LNCAP (cell line): Measurements from ENCODE around the gene LIN9.

Source experiments
- CTCF ChIP-seq: fragments of 450-650 bp; IDR thresholded peaks from 2 replicates; pipeline ENCODE4 v1.5.1; 2017; ENCODE audit warnings: mild to moderate bottlenecking

Gene LIN9

GRCh38 chr1:226349801-226350518, 41.0 kb upstream of the LIN9 start:
- TF ChIP-seq CTCF = no peak

- no peak for TF ChIP-seq CTCF
Measured at GRCh38 chr1:226349081-226349480, 40.1 kb upstream of the LIN9 start.

- no peak for TF ChIP-seq CTCF
Measured at GRCh38 chr1:226344441-226345259, 35.7 kb upstream of the LIN9 start.

DNA sequence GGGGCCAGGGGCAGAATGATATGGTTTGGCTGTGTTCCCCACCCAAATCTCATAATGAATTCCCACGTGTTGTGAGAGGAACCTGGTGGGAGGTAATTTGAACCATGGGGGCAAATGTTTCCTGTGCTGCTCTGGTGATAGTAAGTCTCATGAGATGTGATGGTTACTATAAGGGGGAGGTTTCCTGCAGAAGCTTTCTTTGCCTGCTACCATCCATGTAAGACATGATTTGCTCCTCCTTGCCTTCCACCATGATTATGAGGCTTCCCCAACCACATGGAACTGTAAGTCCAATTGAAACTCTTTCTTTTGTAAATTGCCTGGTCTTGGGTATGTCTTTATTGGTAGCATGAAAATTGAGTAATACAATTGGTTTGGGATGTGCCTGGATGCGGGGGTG, 33.7 kb upstream of the LIN9 start:
- TF ChIP-seq CTCF = no peak

DNA sequence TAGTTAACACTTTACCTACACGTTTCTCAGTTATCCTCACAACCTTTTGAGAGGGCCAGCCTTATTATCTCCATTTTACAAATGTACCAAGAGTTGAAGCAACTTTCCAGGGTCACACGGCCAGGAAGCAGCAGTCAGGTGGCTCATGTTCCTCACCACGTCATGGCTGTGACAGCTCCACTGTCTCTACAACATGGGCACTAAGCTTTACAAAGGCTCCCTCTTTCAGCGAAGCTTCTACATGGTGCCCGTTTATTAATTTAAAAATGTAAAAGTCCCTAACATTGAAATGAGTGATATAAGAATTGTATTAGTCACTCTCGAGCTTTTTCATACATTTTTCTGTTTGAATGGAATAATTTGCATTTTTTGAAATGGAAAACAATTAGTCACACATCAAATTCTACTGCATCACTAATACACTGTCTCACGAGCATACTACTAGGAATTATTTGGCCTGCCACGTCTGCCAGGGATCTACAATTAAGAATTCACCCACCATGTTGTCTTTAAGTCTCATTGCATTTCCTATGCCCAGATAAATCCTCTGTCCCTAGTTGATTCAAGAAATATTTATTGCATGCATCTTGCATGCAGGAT, 28.4 kb upstream of the LIN9 start:
- TF ChIP-seq CTCF = no peak

GRCh38 chr1:226335661-226336060, 26.7 kb upstream of the LIN9 start:
- TF ChIP-seq CTCF = no peak

DNA sequence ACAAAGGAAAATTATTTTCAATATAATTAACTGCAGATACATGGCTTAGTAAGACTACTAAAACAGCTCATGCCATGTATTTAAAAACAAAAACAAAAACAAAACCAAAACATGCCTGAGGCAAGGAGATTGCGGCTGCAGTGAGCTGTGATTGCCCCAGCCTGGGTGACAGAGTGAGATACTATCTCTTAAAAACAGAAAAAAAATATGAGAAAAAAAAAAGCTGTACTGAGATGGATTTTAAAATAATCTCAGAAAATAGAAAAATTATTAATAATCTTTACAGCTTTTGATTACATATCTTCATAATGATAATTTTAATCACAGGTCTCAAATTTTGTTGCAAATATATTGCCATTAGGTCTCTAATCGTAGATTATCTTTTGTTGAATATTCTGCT, 24.0 kb upstream of the LIN9 start:
- TF ChIP-seq CTCF = no peak
